Activated CD4-positive, alpha-beta T cell treated with anti-CD3 and anti-CD28 coated beads, Interleukin-2, amount 10 ng/mL, durations not matched to agents 24 days and 14 days (primary cell): ENCODE measurements around the gene GRID1. TPM values are rescaled to one million over a fixed set of nuclear protein-coding genes. Genes with fewer than 3 reads are reported as not detected.
"Not testable (repeated sequence)": the region's sequence is repeated elsewhere in the genome, so short reads cannot be mapped to it uniquely, and the experiment has no call there.

Experiments used
- DNase-seq: peaks from one replicate; pipeline ENCODE4 v3.0.0; 2022
- H3K27ac Mint-ChIP-seq: one replicate; pipeline ENCODE4 v1.8.0; 2022; ENCODE audit warnings: mild to moderate bottlenecking, mixed read lengths
- H3K27me3 Mint-ChIP-seq: one replicate; pipeline ENCODE4 v1.8.0; 2022; ENCODE audit warnings: mixed read lengths
- H3K36me3 Mint-ChIP-seq: one replicate; pipeline ENCODE4 v1.8.0; 2022; ENCODE audit warnings: low read depth, mild to moderate bottlenecking, mixed read lengths
- H3K4me1 Mint-ChIP-seq: one replicate; pipeline ENCODE4 v1.8.0; 2021; ENCODE audit warnings: mixed read lengths
- H3K4me3 Mint-ChIP-seq: one replicate; pipeline ENCODE4 v1.8.0; 2022; ENCODE audit warnings: mild to moderate bottlenecking, moderate library complexity, mixed read lengths
- H3K9me3 Mint-ChIP-seq: one replicate; pipeline ENCODE4 v1.8.0; 2021; ENCODE audit warnings: mixed read lengths
- intact Hi-C: fragments of 100-400 bp; cut with micrococcal nuclease; formaldehyde crosslinking; loops from one replicate; pipeline ENCODE4 v1.15.1; 2023
- total RNA-seq: library from RNA; stranded (reverse); gene quantifications from 2 replicates; pipeline ENCODE4 v1.2.3, GENCODE V29; 2022

GRID1 gene
- total RNA-seq, 1 donor from 2014 or later: not detected

GRCh38 chr10:86182150-86182549 is 184.4 kb downstream of the GRID1 start:
- intact Hi-C loops: no loop called here
- no peak for DNase-seq
- Mint-ChIP-seq H3K27me3 (peaks cover 10% of the 10 kb centered on the region), H3K27ac (no peak overlapping the region), H3K9me3 (no peaks in the 10 kb centered on the region), H3K36me3 (no peaks in the 10 kb centered on the region), H3K4me1 (no peaks in the 10 kb centered on the region), H3K4me3 (no peak overlapping the region)

DNA sequence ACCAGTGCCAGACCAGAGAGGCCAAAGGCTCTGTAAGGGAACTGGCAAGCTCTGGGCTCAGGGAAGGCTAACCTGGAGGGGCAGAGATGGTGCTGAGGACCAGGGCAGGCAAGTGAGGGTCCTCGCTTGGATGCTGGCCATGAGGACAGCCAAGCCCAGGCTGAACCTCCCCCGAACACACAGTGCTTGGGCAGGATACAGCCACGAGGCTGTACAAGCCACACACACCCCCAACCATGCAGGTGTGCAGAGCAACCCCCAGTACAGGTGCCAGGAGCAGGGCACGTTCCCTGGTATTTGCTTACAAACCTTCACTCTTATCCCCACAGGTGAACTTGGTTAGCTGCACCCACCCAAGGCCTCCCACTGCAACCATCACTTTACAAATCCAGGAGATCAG is 185.7 kb downstream of the GRID1 start:
- no peak for DNase-seq
- H3K4me3 Mint-ChIP-seq: no peak overlapping the region
- no peaks in the 10 kb centered on the region for H3K36me3 Mint-ChIP-seq
- H3K9me3 Mint-ChIP-seq: no peaks in the 10 kb centered on the region
- H3K27me3 Mint-ChIP-seq: peaks cover 8% of the 10 kb centered on the region
- no peaks in the 10 kb centered on the region for H3K4me1 Mint-ChIP-seq
- H3K27ac Mint-ChIP-seq: no peak overlapping the region
- intact Hi-C loops: no loop called here

- peaks cover 2% of the 10 kb centered on the region for H3K27me3 Mint-ChIP-seq
- H3K9me3 Mint-ChIP-seq: no peaks in the 10 kb centered on the region
- intact Hi-C loops: no loop called here
- no peaks in the 10 kb centered on the region for H3K4me1 Mint-ChIP-seq
- no peak overlapping the region for H3K4me3 Mint-ChIP-seq
- no peak for DNase-seq
- no peak overlapping the region for H3K27ac Mint-ChIP-seq
- H3K36me3 Mint-ChIP-seq: no peaks in the 10 kb centered on the region
These were observed 186.6 kb downstream of the GRID1 start for GRCh38 chr10:86179961-86180360.

DNA sequence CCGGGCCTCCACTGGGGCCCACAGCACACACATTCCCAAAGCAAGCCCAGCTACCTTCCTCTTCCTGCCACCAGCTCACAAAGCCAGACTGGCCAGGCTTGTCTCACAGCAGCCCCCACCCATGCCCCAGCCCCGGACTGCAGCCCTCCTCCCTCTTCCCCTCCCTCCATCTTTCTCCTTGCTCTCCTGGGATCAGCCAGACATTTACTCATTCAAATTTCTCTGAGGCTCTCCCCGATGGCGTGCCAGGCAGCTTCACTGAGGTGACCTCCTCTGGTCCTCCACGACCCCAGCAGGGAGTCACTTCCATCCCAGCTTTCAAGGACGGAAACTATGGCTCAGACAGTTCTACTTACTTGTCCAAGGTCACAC is 187.5 kb downstream of the GRID1 start:
- Mint-ChIP-seq H3K27me3 (no peaks in the 10 kb centered on the region), H3K4me3 (no peak overlapping the region), H3K27ac (no peak overlapping the region), H3K4me1 (no peaks in the 10 kb centered on the region), H3K9me3 (no peaks in the 10 kb centered on the region), H3K36me3 (no peaks in the 10 kb centered on the region)
- no peak for DNase-seq
- intact Hi-C loops: no loop called here

GRCh38 chr10:86178401-86179152 is 188.0 kb downstream of the GRID1 start:
- no peaks in the 10 kb centered on the region for H3K9me3 Mint-ChIP-seq
- intact Hi-C loops: no loop called here
- no peak for DNase-seq
- no peak overlapping the region for H3K4me3 Mint-ChIP-seq
- no peaks in the 10 kb centered on the region for H3K36me3 Mint-ChIP-seq
- H3K27ac Mint-ChIP-seq: no peak overlapping the region
- no peaks in the 10 kb centered on the region for H3K4me1 Mint-ChIP-seq
- H3K27me3 Mint-ChIP-seq: no peaks in the 10 kb centered on the region

GRCh38 chr10:86177537-86178155 is 188.9 kb downstream of the GRID1 start:
- no peak overlapping the region for H3K27ac Mint-ChIP-seq

DNA sequence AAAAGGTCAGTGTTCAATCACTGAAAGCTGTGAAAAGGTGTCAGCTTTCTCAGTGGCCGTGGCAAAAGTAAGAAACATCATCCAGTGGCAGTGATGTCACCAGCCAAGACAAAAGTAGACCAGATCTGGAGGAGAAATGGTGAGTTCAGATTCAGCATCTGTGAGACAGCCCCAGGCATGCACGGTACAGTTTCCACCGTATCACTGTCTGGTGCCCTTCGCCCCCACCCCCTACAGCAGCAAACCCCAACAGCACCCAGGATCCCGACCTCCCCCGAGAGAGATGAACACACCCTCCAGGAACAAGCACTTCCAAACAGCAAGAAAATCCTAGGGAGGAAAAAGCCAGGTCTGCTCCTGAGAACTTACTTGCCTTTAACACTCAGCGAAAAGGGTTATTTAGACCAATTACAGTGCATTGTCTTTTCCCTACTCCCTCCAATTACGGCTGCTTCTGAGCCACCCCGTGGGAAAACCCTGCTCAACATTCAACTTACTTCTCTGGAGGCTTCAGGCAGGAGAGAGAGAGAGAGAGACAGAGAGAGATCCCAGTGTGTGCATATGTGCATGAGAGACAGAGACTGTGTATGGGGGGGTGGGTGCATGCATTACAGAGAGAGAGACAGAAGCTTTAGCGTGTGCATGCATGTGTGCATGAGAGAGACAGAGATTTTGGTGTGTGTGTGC is 189.6 kb downstream of the GRID1 start:
- intact Hi-C loops: no loop called here

More at GRCh38 chr10:86177537-86178155, 188.9 kb downstream of the GRID1 start:
- H3K4me1 Mint-ChIP-seq: no peaks in the 10 kb centered on the region
- no peaks in the 10 kb centered on the region for H3K36me3 Mint-ChIP-seq
- intact Hi-C loops: no loop called here
- H3K9me3 Mint-ChIP-seq: no peaks in the 10 kb centered on the region
- no peak for DNase-seq
- H3K27me3 Mint-ChIP-seq: no peaks in the 10 kb centered on the region
- H3K4me3 Mint-ChIP-seq: no peak overlapping the region

DNA sequence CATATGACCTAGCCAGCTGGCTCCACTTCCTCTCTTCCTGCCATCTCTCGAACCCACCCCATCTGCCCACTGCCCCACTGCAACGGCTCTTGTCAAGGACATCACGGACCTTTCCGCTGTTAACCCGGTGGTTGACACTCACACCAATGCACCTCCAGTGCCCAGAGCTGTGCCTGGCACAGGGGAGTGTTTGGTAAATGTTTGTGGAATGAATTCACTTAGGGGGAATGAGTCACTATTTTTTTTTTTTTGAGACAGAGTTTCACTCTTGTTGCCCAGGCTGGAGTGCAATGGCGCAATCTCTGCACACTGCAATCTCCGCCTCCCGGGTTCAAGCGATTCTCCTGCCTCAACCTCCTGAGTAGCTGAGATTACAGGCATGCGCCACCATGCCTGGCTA is 191.1 kb downstream of the GRID1 start:
- DNase-seq, intact Hi-C loops, H3K27ac Mint-ChIP-seq, H3K4me1 Mint-ChIP-seq, H3K9me3 Mint-ChIP-seq, H3K36me3 Mint-ChIP-seq, H3K4me3 Mint-ChIP-seq: not testable (repeated sequence)
- H3K27me3 Mint-ChIP-seq: peaks cover 12% of the 10 kb centered on the region

More for the DNA sequence above, 189.6 kb downstream of the GRID1 start:
- H3K4me3 Mint-ChIP-seq: no peak overlapping the region
- H3K36me3 Mint-ChIP-seq: no peaks in the 10 kb centered on the region
- DNase-seq: no peak
- H3K27me3 Mint-ChIP-seq: peaks cover 4% of the 10 kb centered on the region
- H3K27ac Mint-ChIP-seq: no peak overlapping the region
- no peaks in the 10 kb centered on the region for H3K4me1 Mint-ChIP-seq
- H3K9me3 Mint-ChIP-seq: no peaks in the 10 kb centered on the region

DNA sequence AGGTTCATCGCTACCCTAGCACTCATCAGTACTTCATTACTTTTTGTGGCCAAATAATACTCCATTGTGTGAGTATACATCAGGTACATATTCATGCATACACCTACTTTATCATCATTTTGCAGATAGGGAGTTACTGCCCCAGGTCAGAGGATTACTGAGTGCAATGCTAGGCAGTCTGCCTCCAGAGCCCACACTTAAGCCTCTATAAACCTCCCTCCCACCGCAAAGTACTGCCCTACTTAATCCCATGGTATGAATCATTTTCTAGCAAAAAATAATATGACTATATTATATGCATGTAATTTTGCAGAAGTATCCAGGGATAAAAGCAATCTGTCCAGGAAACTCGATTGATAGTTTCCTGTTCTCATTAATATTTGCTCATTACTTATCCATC is 194.3 kb downstream of the GRID1 start:
- intact Hi-C loops: no loop called here
- Mint-ChIP-seq H3K4me1 (no peaks in the 10 kb centered on the region), H3K4me3 (no peak overlapping the region), H3K36me3 (no peaks in the 10 kb centered on the region), H3K27me3 (peaks cover 14% of the 10 kb centered on the region), H3K27ac (no peak overlapping the region), H3K9me3 (no peaks in the 10 kb centered on the region)
- no peak for DNase-seq

- Mint-ChIP-seq H3K36me3 (no peaks in the 10 kb centered on the region), H3K27ac (no peak overlapping the region), H3K4me3 (no peak overlapping the region), H3K4me1 (no peaks in the 10 kb centered on the region), H3K9me3 (no peaks in the 10 kb centered on the region), H3K27me3 (peaks cover 14% of the 10 kb centered on the region)
- intact Hi-C loops: no loop called here
- DNase-seq: no peak
These were observed 196.1 kb downstream of the GRID1 start for GRCh38 chr10:86170255-86171108.

DNA sequence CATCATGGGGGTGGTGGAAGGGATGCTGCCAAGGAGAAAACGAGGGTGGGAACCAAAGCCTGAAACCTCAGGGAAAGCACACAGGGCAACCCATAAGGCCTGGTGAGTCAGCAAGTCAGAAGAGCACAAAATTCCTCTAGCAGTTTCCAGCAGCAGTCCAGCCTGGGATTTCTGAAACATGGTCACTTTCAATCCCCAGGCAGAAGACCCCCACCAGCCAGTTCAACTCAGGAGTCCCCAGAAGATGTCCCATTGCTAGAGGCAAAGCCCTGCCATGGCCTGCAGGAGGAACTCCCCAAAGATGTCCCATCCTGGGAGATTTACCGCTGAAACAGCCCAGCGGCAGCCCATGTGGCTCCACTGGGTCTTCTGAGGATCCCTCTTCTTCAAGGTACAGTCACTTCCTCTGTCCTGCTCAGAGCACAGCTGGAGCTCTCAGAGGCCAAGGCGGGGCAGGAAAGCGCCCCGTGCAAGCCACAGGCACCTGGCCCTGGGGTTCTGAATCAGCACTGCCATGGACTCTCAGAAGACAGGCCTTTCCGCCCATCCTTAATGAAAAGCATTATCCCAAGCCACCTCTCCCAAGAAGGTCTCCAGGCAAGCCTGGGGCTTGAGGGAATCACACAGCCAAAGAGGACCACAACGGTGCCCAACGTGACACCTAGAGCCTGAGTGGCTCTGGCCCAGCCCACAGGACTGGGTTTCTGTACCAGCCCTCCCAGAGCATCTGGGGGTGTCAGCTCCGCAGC is 196.9 kb downstream of the GRID1 start:
- intact Hi-C loops: no loop called here
- Mint-ChIP-seq H3K4me3 (no peak overlapping the region), H3K27ac (no peak overlapping the region), H3K4me1 (no peaks in the 10 kb centered on the region), H3K36me3 (no peaks in the 10 kb centered on the region), H3K27me3 (peaks cover 14% of the 10 kb centered on the region), H3K9me3 (no peaks in the 10 kb centered on the region)
- DNase-seq: no peak

DNA sequence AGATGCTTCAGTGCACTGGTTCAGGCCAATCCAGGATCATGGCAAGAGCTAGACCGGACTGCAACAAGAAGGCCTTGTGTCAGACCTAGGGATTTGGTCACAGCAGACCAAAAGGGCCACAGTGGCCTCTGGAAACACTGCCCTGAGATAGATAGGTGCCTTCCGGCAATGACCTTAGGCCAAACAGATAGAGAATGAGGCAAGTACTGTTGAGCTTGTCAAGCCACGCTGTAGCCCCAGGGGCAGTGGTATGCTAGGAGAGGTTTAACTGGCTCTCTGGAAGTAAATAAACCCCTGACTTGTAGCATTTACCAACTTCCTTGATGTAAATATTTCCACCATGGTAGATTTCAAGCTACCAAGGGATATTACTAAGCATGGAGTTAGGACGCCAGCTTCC is 197.5 kb downstream of the GRID1 start:
- no peak for DNase-seq
- H3K36me3 Mint-ChIP-seq: no peaks in the 10 kb centered on the region
- no peaks in the 10 kb centered on the region for H3K4me1 Mint-ChIP-seq
- H3K4me3 Mint-ChIP-seq: no peak overlapping the region
- intact Hi-C loops: no loop called here
- no peak overlapping the region for H3K27ac Mint-ChIP-seq
- H3K9me3 Mint-ChIP-seq: no peaks in the 10 kb centered on the region
- H3K27me3 Mint-ChIP-seq: peaks cover 14% of the 10 kb centered on the region

DNA sequence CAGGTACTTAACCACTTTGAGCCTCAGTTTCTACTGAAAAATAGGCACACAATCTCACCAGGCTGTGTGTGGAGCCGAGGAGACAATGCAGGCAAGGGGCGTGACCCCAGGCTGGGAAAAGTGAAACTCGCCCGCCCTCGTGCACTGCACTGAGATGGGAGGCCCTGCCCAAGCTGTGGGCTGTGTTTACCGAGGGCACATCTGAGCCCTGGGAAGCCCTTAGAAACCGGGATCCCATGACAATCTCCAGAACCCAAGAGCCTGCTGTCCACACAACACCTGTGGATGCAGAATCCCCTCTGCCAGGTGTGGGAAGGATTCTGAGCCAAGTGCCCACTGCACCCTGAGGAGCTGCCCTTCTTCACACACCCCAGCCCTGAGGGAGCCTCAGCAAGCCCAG is 198.3 kb downstream of the GRID1 start:
- no peak overlapping the region for H3K27ac Mint-ChIP-seq
- DNase-seq: no peak
- H3K36me3 Mint-ChIP-seq: no peaks in the 10 kb centered on the region
- H3K9me3 Mint-ChIP-seq: no peaks in the 10 kb centered on the region
- H3K4me1 Mint-ChIP-seq: no peaks in the 10 kb centered on the region
- no peak overlapping the region for H3K4me3 Mint-ChIP-seq
- peaks cover 14% of the 10 kb centered on the region for H3K27me3 Mint-ChIP-seq
- intact Hi-C loops: no loop called here
